NCI-H2227 (cell line): ENCODE measurements around the gene CD300A.
A peak's percentile ranks its signal among the peaks of the same experiment; 100 is the strongest.

Source experiments
- DNase-seq: peaks from one replicate; lab custom pipeline; 2025; ENCODE audit not compliant: unreplicated experiment; lab: John Stamatoyannopoulos, UW

The CD300A gene

GRCh38 chr17:74466111-74466827, at the start of gene CD300A:
CD300A (plus strand) TSS chr17:74466634; CDS start chr17:74466704, 70 bp downstream.
- no peak for DNase-seq

GRCh38 chr17:74417178-74418045, 49.0 kb upstream of the CD300A start:
- DNase-seq = no peak

GRCh38 chr17:74419928-74420411, 46.5 kb upstream of the CD300A start:
- DNase-seq = no peak

- DNase-seq = no peak
These were observed 42.3 kb upstream of the CD300A start for GRCh38 chr17:74424117-74424516.

- DNase-seq = no peak
These were observed 41.8 kb upstream of the CD300A start for GRCh38 chr17:74424657-74425056.

- no peak for DNase-seq
These were observed 39.8 kb upstream of the CD300A start for GRCh38 chr17:74426551-74427047.

GRCh38 chr17:74427048-74427762, 39.2 kb upstream of the CD300A start:
- DNase-seq = no peak

GRCh38 chr17:74427763-74428153, 38.7 kb upstream of the CD300A start:
- no peak for DNase-seq

GRCh38 chr17:74429604-74430384, 36.6 kb upstream of the CD300A start:
- DNase-seq = no peak

- DNase-seq = peak; percentile 44
These were observed 36.1 kb upstream of the CD300A start for GRCh38 chr17:74430385-74430705.

GRCh38 chr17:74430706-74431567, 35.5 kb upstream of the CD300A start:
- peak; percentile 46 for DNase-seq

- DNase-seq = peak; percentile 67
These were observed 34.6 kb upstream of the CD300A start, which contains the start of gene GPRC5C for GRCh38 chr17:74431568-74432423. GPRC5C (plus strand) TSS chr17:74432088; CDS start chr17:74439777, 7,689 bp downstream.

GRCh38 chr17:74432424-74432690, 34.1 kb upstream of the CD300A start:
- no peak for DNase-seq

- DNase-seq = no peak
These were observed 33.6 kb upstream of the CD300A start for GRCh38 chr17:74432766-74433391.

- DNase-seq = no peak
These were observed 32.9 kb upstream of the CD300A start for GRCh38 chr17:74433421-74434121.

GRCh38 chr17:74435775-74436359, 30.6 kb upstream of the CD300A start:
- no peak for DNase-seq

- no peak for DNase-seq
These were observed 28.7 kb upstream of the CD300A start for GRCh38 chr17:74437702-74438101.
